HCT116 (cell line): ENCODE data around the gene SLC25A48.

ENCODE experiments used
- CTCF ChIP-seq, 3 experiments: fragments of 200-600 bp in 1 of 3; sonication (generic) in 1 of 3; IDR thresholded peaks in 2 of 3; conservative IDR thresholded peaks in 1 of 3; 2 replicates each; pipeline ENCODE4 v1.5.1; 2012 to 2017; ENCODE audit warnings: low read depth in 2 of 3, low read length in 2 of 3, antibody characterized with exemption in 1 of 3, borderline replicate concordance in 1 of 3, control low read depth in 1 of 3, mild to moderate bottlenecking in 1 of 3, mixed read lengths in 1 of 3, mixed run types in 1 of 3, moderate library complexity in 1 of 3; ENCODE audit not compliant: insufficient read depth in 1 of 3
- EZH2 ChIP-seq: fragments of 200-600 bp; sonication (generic); IDR thresholded peaks from 2 replicates; pipeline ENCODE4 v1.6.1; 2017; ENCODE audit warnings: antibody characterized with exemption, mixed run types
- FOSL1 ChIP-seq: IDR thresholded peaks from 2 replicates; pipeline ENCODE4 v1.6.1; 2012; ENCODE audit warnings: low read depth
- POLR2A ChIP-seq: IDR thresholded peaks from 2 replicates; pipeline ENCODE4 v1.7.0; 2011; ENCODE audit warnings: borderline replicate concordance; ENCODE audit not compliant: insufficient read depth, insufficient read length; ENCODE audit errors: extremely low read depth
- POLR2AphosphoS5 ChIP-seq: IDR thresholded peaks from 2 replicates; pipeline ENCODE4 v1.6.1; 2011; ENCODE audit warnings: mild to moderate bottlenecking, low read depth, low read length, moderate library complexity
- SP1 ChIP-seq: IDR thresholded peaks from 2 replicates; pipeline ENCODE4 v1.6.1; 2012; ENCODE audit warnings: low read depth
- TCF7L2 ChIP-seq: IDR thresholded peaks from 2 replicates; pipeline ENCODE4 v1.7.0; 2011; ENCODE audit warnings: borderline replicate concordance, inconsistent platforms; ENCODE audit not compliant: insufficient read depth, insufficient read length; ENCODE audit errors: extremely low read depth
- ZBTB33 ChIP-seq: IDR thresholded peaks from 2 replicates; pipeline ENCODE4 v1.6.1; 2011; ENCODE audit warnings: mild to moderate bottlenecking, low read length, moderate library complexity; ENCODE audit not compliant: insufficient replicate concordance; ENCODE audit errors: extremely low read depth

- no peak for TF ChIP-seq EZH2
- TF ChIP-seq CTCF (IDR thresholded peaks at IDR 0.05 in 2 of 3, conservative IDR thresholded peaks at IDR 0.05 in 1 of 3; ENCODE audit: borderline replicate concordance in 1 of 3, insufficient read depth in 1 of 3, low read depth in 2 of 3, low read length in 2 of 3): no peak
- no peak for TF ChIP-seq POLR2AphosphoS5
- no peak for TF ChIP-seq FOSL1
- TF ChIP-seq SP1: no peak
- TF ChIP-seq ZBTB33: no peak
- TF ChIP-seq TCF7L2: no peak
- no peak for TF ChIP-seq POLR2A
Observed at GRCh38 chr5:135873831-135874230, 39.4 kb downstream of the SLC25A48 start.
